C4-2B (cell line): ENCODE data around the gene PLAAT2.
A peak's percentile ranks its signal among the peaks of the same experiment; 100 is the strongest.

ENCODE experiments used
- H3K27ac ChIP-seq: fragments of 450-650 bp; 2 replicates; pipeline ENCODE4 v1.5.1; 2017
- ZFX ChIP-seq: fragments of 450-650 bp; IDR thresholded peaks from 2 replicates; pipeline ENCODE4 v1.6.1; 2017
- TF ChIP-seq, protein P1 (sequence below): fragments of 450-650 bp; conservative IDR thresholded peaks from 2 replicates; pipeline ENCODE4 v1.5.1; 2017; ENCODE audit warnings: mild to moderate bottlenecking

PLAAT2 gene

DNA sequence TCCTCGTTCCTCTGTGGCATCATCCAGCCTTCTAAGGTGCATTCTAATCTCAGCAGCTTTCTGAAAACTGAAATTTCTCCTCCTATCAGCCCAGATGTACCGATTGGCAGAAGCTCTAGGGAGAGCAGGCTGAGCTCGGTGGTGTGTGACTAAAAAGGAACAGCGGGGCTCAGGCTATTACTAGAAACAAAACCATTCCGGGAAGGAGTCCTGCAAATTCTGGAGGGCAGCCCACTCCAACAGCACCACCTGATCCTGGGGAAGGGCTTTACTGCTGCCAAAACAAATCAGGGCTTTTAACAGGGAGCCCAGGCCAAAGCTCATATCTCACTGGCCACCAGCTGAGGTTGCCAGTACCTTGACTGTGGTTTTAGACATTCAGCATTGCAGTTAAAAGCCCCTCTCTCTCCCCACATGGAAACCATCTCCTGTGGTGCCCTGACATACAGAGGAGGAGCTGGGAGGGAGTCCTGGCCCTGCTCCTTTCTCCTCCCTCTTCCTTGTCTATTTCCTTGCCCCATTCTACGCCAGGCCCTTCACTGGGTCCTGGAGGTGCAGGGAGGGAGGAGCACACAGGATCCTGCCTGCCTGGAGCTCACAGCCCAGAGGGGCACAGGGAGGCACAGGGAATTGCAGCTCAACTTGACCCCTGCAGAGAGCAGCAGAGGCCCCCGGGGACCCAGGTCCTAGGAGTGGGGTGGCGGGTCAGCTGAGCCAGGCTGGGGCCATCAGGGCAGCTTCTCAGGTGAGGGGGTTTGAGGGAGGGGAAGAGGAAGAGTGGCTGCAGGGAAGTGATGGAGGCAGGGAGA lies 25.7 kb downstream of the PLAAT2 start:
- TF ChIP-seq, protein P1, sequence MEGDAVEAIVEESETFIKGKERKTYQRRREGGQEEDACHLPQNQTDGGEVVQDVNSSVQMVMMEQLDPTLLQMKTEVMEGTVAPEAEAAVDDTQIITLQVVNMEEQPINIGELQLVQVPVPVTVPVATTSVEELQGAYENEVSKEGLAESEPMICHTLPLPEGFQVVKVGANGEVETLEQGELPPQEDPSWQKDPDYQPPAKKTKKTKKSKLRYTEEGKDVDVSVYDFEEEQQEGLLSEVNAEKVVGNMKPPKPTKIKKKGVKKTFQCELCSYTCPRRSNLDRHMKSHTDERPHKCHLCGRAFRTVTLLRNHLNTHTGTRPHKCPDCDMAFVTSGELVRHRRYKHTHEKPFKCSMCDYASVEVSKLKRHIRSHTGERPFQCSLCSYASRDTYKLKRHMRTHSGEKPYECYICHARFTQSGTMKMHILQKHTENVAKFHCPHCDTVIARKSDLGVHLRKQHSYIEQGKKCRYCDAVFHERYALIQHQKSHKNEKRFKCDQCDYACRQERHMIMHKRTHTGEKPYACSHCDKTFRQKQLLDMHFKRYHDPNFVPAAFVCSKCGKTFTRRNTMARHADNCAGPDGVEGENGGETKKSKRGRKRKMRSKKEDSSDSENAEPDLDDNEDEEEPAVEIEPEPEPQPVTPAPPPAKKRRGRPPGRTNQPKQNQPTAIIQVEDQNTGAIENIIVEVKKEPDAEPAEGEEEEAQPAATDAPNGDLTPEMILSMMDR: no peak
- TF ChIP-seq ZFX: no peak
- H3K27ac ChIP-seq: peak overlapping the region; percentile 46

DNA sequence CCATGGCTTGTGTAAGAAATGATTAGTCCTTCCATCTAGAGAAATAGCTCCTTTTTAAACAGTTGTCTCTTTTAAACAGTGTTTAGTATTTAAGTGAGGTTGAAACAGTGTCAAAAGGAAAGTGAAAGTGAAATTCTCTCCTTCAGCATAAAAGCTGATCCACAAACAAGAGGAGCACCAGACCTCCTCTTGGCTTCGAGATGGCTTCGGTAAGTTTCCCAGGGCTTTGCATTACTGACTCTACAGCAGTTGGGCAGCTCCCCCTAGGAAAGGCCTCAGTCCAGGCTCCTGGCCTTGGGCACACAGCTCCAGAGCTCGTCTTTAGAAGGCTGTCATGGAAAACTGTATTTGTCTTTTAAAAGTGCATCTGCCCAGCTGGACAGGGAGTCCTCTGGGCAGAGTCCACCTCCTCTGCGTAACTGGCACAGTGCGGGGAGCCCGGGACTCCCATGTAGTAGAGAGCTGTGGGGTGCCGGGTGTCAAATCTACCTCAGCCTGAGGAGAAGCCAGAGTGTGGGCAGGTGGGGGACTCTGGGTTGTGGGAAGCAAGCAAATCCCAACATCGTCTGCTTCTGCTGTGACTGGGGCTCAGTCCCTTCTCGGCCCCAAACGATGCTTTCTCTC lies 26.4 kb downstream of the PLAAT2 start, which contains the start of gene PLAAT4:
Gene PLAAT4 (plus strand): TSS at position 140 of the 624 bp plus-strand sequence. CDS start 61 bp downstream, at position 201.
- H3K27ac ChIP-seq: peak within 1 kb of the TSS; percentile 46
- TF ChIP-seq ZFX: no peak

DNA sequence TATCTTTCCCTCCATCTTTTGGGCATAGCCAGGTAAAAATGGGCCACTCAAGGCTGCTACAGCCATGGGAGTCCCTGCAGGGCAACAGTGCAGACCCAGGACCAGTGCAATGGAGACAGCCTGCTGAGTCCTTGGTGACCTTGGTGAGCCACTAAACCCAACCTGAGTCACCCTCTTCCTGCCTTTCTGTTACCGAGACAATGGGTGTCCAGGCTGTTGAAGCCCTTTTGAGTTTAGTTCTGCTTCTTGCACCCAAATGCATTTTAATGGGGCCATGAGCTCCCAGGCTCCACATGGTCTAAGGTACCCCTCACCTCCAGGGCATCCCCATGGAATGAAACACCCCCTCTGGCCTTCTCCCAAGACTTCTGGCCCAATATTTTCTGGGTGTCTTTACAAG lies 27.4 kb downstream of the PLAAT2 start:
- no peak overlapping the region for H3K27ac ChIP-seq
- TF ChIP-seq, protein P1: no peak
- no peak for TF ChIP-seq ZFX

DNA sequence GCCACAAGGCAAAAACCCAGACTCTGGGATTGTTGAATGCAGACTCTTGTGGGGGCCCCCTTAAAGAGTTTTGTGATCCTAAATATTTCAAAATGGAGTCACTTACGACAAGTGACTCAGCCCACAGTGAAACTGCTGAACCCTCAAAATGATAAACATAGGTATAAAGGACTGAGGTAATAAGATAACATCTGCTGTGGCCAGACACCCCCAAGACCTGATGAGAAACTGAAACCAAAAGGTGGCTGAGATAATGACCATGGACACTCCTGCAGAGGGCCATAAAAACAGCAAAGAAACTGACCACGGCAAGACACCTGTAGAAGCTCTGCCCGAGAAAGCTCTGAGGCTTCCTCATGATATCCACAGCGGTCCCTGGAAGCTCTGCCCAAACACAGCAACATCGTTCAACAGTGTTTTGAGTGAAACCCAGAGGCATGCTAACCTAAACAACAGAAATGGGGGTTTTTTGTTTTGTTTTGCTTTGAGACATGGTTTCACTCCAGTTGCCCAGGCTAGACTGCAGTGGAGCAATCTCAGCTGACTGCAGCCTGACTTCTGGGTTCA lies 28.2 kb downstream of the PLAAT2 start:
- no peak overlapping the region for H3K27ac ChIP-seq

DNA sequence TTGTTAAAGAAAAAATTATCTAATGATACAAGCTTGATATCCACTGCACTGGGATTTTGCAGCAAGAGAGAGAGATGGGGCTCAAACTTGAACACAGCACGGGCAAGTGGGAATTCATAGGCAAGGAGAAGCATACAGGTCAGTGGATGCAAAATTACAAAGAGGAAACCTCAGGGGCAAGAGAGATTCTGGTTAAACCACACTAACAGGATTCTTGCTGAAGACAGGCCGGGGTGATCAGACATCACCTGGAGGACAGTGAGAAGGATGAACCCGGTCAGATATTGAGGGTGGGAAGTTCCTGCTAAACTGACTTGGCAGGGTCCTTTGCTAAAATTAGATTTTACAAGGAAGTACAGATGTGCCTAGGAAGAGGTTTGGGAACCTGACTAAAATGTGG lies 29.1 kb downstream of the PLAAT2 start:
- TF ChIP-seq, protein P1: no peak
- TF ChIP-seq ZFX: no peak
- no peak overlapping the region for H3K27ac ChIP-seq

More for the DNA sequence above, 28.2 kb downstream of the PLAAT2 start:
- TF ChIP-seq, protein P1: no peak
- no peak for TF ChIP-seq ZFX

DNA sequence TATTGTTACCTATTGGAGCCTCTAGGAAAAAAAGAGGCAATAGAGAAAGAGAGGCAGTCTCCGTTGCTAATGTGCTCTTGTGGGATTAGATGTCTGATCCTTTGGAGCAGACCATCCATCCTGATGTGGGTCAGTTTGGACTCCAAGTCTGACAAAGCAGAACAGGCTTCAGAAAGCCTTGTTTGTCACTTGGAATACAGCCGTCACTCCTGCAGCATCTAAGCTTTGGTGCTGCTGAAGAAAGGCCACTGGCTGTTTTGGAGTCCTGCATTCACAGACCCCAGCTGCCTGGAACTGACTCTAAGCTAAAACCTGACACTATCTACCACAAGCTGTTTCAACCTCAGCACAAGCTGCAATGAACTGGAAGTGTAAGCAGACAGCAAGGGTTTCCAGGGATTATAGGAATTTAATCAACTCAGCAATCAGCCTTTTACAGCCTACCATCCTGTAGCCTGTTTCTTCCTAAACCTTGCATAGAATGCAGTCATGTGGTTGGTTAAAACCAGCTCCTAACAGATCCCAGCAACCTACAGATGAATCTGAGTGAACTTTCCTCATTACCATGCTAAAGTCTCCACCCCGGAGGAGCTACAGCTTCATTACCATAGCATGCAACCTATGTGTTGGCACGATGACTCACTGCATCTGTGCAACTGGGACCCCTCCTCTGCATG lies 30.2 kb downstream of the PLAAT2 start:
- no peak for TF ChIP-seq ZFX
- TF ChIP-seq, protein P1: no peak
- no peak overlapping the region for H3K27ac ChIP-seq

DNA sequence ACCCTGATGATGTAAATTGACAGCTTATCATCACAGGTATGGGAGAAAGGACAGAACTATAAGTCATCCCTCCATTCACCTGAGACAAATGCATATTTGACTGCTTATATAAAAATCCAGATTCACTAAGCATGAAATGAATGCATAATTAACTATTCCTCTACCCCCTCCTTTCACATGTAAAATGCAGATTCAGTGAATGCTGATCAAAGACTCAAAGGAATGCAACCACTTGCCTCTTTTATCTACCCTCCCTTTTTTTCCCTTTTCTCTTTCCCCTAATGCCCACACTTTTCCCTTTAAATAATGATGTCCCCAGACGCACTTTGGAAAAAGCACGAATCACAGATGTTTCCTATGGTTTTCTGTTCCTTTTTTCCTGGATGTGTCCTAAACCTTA lies 31.1 kb downstream of the PLAAT2 start:
- H3K27ac ChIP-seq: no peak overlapping the region
- TF ChIP-seq, protein P1: no peak
- no peak for TF ChIP-seq ZFX

DNA sequence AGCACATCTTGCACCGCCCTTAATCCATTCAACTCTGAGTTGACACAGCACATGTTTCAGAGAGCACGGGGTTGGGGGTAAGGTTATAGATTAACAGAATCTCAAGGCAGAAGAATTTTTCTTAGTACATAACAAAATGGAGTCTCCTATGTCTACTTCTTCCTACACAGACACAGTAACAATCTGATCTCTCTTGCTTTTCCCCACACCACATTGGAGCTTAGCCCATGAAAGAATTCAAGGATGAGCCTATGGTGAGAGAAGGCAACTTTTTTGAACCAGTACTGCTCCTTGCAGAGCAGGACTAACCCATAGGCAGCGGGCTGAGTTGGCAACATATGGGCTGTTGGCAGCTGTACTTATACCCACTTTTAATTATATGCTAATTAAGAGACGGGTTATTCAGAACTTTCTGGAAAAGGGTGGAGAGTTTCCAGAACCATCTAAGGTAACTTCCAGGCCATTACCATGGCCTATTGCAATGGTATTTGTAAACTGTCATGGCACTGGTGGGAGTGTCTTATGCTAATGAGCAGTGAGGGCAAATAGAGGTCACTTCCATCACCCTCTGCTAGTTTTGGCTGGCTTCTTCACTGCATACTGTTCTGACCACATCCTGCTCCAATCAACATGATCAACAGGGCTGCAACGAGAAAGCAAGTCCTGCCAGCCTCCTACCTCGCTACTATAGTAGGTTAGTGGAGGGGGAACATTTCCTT lies 31.9 kb downstream of the PLAAT2 start:
- H3K27ac ChIP-seq: peak overlapping the region; percentile 32; the same call in 1 of the 2 replicates
